Fibroblast of pulmonary artery (primary cell): Measurements from ENCODE around the gene IGDCC3.

Experiments
- DNase-seq: peaks from one replicate; pipeline ENCODE4 v3.0.0-alpha.2; 2010; ENCODE audit warnings: low read depth
- H3K4me3 ChIP-seq: replicated peaks from 2 replicates; pipeline ENCODE4 v1.5.1; 2011; ENCODE audit warnings: low read depth, mild to moderate bottlenecking, control low read depth, low read length, moderate library complexity
- TF ChIP-seq, protein P1 (sequence below): IDR thresholded peaks from 2 replicates; pipeline ENCODE4 v1.5.1; 2011; ENCODE audit warnings: mild to moderate bottlenecking, control low read depth, low read length, inconsistent platforms; ENCODE audit errors: missing control alignments

The IGDCC3 gene

DNA sequence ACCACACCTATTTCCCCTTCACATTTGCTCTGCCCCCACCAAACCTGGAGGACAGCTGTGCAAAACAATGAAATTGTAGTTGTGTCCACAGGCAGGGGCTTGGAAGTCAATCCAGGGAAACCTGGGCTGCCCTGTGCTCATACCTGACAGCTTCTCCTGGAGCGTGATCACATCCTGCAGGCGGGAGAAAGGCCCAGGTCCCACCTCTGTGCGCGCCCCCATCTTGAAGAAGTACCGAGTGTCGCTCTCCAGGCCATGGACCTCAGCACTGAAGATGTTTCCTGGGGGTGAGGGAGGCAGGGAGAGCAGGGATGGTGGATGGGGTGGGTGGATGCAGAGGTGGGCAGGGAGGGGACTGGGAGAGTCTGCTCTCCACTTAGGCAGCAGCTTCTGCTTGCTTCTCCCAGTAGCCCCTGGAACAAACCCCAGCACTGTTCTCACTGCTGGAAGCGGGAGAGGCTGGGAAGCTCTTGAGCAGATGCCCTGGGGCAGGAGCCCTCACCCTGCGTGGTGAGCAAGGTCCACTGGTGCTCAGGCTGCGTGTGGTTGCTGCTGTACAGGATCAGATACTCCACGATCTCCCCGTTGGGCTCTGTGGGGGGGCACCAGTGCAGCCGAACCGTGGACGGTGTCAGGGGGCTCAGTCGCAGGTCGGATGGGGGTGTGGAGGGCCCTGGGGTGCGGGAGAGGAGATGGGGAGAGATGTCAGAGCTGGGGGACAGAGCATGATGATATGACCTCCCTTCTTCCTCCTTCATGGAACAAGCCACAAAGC lies 10.7 kb upstream of the IGDCC3 start:
- DNase-seq = no peak
- TF ChIP-seq, protein P1, sequence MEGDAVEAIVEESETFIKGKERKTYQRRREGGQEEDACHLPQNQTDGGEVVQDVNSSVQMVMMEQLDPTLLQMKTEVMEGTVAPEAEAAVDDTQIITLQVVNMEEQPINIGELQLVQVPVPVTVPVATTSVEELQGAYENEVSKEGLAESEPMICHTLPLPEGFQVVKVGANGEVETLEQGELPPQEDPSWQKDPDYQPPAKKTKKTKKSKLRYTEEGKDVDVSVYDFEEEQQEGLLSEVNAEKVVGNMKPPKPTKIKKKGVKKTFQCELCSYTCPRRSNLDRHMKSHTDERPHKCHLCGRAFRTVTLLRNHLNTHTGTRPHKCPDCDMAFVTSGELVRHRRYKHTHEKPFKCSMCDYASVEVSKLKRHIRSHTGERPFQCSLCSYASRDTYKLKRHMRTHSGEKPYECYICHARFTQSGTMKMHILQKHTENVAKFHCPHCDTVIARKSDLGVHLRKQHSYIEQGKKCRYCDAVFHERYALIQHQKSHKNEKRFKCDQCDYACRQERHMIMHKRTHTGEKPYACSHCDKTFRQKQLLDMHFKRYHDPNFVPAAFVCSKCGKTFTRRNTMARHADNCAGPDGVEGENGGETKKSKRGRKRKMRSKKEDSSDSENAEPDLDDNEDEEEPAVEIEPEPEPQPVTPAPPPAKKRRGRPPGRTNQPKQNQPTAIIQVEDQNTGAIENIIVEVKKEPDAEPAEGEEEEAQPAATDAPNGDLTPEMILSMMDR = no peak
- no peak overlapping the region for H3K4me3 ChIP-seq

DNA sequence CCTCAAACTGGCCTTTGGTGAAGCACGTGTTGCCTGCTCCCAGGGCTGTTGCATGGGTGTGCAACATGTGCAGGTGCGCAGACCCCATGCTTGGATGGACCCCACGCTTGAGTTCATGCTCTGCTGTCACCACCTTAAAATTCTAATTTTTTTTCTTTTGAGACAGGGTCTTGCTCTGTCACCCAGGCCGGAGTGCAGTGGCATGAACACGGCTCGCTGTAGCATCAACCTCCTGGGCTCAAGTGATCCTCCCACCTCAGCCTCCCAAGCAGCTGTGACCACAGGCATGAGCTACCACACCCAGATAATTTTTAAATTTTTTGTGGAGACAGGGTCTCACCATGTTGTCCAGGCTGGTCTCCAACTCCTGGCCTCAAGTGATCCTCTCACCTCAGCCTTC lies 9.1 kb upstream of the IGDCC3 start:
- TF ChIP-seq, protein P1 = no peak
- no peak overlapping the region for H3K4me3 ChIP-seq
- no peak for DNase-seq

DNA sequence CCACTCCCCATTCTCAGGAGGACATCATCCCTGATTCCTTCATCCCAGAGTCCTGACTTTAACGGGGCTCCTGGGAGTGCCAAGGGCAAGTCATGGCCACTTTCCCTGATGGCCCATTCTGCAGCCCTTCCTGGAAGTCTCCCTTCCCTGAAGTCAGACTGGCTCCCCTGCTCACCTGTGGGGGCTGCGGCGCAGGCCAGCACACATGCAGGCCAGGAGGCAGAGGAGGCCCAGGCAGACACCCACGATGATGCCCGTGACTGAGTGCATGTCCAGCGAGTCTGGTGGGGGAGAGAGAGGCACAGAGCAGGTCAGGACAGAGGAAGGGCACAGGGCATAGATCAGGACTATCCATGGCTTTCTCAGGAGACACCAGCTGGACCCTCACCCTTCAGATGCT lies 8.6 kb upstream of the IGDCC3 start:
- no peak for DNase-seq
- TF ChIP-seq, protein P1 = no peak

DNA sequence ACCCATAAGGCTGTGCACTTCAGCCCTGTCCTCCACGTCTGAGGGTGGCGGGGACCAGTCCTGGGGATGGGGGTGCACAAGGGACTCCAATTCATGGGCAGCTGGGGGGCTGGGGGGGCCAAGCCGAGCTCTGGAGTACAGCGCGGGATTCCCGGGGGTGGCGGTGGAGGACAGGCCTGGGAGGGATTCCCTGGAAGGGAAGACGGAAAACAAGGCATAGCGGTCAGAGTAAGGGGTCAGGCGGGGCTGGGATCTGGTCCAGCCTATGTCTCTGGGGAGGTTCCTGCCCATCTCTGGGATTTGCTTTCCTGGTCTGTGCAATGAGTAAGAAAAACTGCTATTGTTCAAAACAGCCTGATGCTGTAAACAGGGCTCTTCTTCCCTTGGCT lies 8.1 kb upstream of the IGDCC3 start:
- peak; percentile 76 for DNase-seq
- H3K4me3 ChIP-seq = no peak overlapping the region
- TF ChIP-seq, protein P1 = no peak

More for the DNA sequence above, 8.6 kb upstream of the IGDCC3 start:
- H3K4me3 ChIP-seq = no peak overlapping the region

DNA sequence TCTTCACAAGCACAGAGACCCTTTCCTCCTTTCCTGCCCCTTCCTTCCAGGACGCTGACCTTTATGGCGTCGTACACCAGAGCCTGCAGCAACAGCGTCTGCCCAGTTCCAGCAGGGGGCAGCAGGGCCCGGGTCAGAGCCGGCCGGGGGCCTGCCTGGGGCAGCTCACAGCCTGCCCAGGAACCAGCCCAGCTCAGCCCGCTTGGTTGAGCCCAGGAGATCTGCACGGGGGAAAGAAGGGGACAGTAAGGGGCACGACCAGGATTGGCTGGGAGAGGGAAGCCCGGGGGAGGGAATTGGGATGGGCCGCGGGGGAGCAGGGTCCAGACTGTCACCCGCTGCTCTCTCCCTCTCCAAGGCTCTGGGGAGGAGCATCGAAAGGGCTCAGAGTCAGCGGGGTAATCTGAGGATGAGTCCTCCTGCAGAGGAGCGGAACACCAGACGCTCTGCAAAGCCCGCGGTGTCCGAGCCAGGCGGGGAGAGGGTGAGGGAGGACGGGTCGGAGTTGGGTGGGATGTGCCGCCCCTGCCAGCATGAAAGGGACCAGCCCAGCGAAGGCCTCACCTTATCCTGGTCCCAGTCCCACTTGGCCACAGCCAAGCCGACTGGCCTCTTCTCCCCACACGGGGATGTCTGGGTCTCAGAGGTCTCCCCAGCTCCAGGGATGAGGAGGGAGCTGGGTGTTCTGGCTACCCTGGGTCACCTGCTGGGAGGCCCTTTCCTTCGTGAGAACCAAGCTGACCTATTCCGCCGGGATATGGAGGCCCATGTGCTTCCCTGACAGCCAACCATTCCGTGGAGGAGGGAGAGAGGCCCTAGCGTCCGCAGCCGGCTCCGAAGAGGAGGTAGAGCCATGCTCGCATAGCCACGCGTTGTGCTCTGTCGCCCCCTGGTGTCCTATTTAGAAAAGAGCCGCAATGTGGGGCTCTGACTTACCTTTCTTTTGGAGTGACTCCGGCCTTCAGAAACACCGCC lies 7.4 kb upstream of the IGDCC3 start:
- TF ChIP-seq, protein P1 = peak; percentile 85
- no peak overlapping the region for H3K4me3 ChIP-seq
- peak; percentile 89 for DNase-seq

DNA sequence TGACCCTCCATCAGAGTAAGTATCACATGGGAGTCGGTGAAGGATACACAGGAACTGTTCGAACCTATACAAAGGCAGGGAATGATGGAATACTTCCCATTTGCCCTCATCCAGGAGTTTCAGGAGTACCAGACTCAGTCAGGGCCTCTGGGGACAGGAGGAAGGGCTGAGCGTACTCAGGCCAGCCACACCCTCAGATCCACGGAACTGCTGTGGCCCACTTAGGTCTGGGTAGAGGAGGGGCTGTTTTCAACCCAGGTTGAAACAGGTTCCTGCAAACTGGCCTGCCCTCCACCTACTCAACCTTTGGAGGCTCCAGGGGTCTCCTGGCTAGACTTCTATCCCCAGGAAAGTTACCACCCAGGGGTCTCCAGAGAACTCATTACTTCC lies 6.7 kb upstream of the IGDCC3 start:
- TF ChIP-seq, protein P1 = no peak
- H3K4me3 ChIP-seq = no peak overlapping the region
- no peak for DNase-seq
